HG03575 (cell line): ENCODE data around the gene WDPCP.
"Not testable (repeated sequence)": the region's sequence is repeated elsewhere in the genome, so short reads cannot be mapped to it uniquely, and the experiment has no call there.

Source experiments
- ATAC-seq: cut with Tn5 transposase; IDR thresholded peaks from one replicate; pipeline ENCODE4 v1.9.1; 2021; ENCODE audit not compliant: unreplicated experiment, insufficient number of reproducible peaks, low FRiP score; ENCODE audit errors: extremely low read depth

The WDPCP gene

GRCh38 chr2:63488118-63488713 is 100.1 kb downstream of the WDPCP start:
- no peak for ATAC-seq

DNA sequence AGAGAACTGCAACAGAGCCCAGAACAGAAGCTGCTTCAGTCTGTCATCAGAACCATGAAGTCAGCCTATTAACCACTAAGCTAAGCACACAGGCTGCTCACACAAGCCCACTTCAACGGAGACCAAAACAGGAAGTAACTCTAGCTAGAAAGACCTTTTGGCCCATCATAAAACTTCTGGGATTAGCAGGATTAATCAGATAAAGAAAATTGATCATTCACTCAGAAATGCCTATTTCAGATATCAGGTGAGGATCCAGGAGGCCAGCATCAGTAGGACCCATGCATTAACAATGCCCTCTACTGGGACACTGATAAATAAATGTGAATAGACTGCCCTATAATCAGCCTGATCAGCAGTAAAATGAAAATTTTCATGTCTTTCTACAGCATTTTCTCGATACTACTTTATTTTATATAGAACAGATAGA is 101.4 kb downstream of the WDPCP start:
- no peak for ATAC-seq

- ATAC-seq = no peak
These were observed 103.4 kb downstream of the WDPCP start for GRCh38 chr2:63484901-63485300.

GRCh38 chr2:63484481-63484880 is 103.8 kb downstream of the WDPCP start:
- ATAC-seq = no peak

GRCh38 chr2:63477686-63478085 is 110.6 kb downstream of the WDPCP start:
- ATAC-seq = no peak

- ATAC-seq = not testable (repeated sequence)
These were observed 119.0 kb downstream of the WDPCP start for GRCh38 chr2:63469313-63469712.

DNA sequence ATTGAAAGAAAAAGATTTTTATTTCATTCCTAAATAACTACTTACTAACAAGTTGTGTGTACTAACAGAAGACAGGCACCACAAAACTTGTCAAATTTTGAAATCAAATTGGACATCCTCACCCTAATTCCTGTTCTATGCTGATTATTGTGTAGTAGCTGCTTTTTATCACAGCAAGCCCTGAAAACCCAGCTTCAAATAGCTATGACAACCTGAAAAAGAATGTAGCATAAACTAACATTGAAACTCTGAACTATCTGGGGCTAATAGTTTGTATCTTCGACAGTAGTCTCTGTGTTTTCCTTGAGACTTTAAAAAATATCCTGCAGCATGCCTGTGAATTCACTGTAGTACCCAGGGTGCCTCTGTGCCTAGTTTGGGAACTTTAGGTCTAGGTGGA is 122.6 kb downstream of the WDPCP start:
- no peak for ATAC-seq

- no peak for ATAC-seq
These were observed 125.1 kb downstream of the WDPCP start for GRCh38 chr2:63463142-63463541.

DNA sequence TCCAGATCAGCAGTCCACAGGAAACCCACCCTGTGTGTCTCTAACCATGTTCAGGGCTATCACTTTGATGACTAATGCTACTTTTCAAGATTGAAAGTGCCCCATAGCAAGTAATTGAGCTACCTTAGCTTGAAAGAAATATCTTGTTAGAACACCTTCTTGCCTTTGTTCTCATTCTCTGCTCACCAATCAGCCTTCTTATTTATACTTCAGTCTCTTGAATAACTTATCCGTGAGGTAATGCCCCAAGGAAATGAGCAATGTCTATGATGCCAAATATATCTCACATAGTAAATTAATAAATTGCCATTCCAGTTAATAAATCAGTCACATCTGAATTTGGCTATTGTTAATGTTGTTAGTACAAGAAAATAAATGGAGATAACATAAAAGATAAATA is 141.6 kb downstream of the WDPCP start:
- no peak for ATAC-seq

- no peak for ATAC-seq
These were observed 143.6 kb downstream of the WDPCP start for GRCh38 chr2:63444565-63445288.

GRCh38 chr2:63440612-63441011 is 147.7 kb downstream of the WDPCP start:
- no peak for ATAC-seq

DNA sequence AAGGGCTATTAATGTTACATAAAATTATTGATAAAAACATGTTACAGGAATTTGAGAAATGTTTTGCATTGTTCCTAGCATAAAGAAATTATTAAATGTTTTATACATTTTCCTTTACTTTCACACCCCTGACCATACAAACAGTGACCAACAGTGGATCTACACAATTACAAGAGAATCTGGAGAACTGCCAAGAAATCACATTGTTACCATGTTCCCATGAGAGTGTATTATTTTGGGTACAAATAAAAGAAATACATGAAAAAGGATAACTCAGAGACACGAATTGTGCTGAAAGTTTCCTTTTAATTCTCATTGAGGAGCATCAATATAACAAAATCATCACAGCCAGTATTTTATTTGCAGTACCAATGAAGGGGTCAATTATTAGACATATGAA is 150.1 kb downstream of the WDPCP start:
- no peak for ATAC-seq

- no peak for ATAC-seq
These were observed 151.8 kb downstream of the WDPCP start for GRCh38 chr2:63436488-63436887.

- ATAC-seq = no peak
These were observed 153.2 kb downstream of the WDPCP start for GRCh38 chr2:63435070-63435469.

- ATAC-seq = no peak
These were observed 154.0 kb downstream of the WDPCP start for GRCh38 chr2:63434024-63435001.

DNA sequence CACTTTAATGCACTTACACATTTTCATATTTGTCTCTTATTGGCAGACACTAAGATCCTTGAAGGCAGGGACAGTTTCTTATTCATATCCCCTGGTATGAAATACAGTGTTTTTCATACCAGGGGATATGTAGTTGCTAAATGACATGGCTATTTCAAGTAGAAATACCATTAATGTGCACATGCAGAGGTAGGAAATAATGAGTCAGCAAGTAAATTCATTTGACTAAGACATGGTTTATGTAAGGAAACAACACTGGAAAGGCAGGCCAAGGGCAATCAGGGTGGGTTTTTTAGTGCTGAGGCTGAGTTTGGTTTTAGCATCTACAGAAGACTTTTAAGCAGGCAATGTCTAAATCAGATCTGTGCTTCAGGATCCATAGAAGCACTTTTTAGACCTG is 155.9 kb downstream of the WDPCP start:
- ATAC-seq = no peak

- no peak for ATAC-seq
These were observed 162.7 kb downstream of the WDPCP start for GRCh38 chr2:63425606-63426005.

DNA sequence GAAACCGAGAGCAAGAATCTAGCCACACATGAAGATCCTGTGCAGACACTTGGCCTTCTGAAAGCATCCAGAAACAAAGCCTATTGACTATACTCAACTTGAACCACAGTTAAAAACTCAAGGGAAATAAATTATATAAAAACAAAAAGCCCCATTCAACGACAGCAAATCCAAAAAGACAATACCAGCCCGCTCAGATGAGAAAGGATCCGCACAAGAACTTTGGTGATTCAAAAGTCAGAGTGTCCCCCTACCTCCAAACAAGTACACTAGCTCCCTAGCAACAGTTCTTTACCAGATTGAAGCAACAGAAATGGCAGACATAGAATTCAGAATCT is 163.2 kb downstream of the WDPCP start:
- no peak for ATAC-seq

DNA sequence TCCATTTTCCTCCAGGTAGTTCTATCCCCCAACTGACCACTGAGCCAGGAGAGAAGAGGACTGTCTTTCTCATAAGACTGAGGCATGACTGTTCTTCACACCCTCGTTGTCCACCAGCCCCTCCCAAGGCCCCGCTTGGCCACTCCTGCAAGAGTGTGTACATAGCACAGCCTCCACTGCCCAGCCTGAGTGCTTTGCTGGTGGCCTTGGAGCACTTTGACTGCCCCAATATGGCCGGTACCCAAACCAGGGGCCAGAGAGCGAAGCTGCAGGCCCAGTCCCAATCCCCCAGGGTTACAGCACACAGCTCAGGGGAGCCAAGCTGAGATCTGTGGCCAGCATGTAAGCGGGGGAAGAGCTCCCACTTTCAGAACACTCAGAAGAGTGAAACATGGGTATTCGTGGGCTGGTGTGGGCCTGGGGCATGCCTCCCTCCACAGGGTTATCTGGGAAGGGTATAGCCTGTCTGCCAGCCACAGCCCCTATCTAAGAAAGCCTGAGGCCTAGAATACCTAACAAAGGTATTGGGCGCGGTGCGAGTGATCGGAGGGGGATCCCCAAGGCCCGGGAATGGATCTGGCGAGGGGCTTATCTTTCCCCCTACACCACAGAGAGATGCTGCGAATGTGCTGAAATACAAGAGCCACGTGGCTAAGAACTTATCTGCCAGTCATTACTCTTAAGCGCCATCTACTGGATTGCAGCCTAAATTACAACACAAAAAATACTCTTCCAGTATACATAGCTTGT is 163.8 kb downstream of the WDPCP start:
- peak; percentile 79 for ATAC-seq
